GM18517 (cell line): Measurements from ENCODE around the gene HOXD1.

ENCODE experiments used
- ATAC-seq: cut with Tn5 transposase; IDR thresholded peaks from one replicate; pipeline ENCODE4 v1.9.1; 2021; ENCODE audit warnings: mild to moderate bottlenecking, moderate library complexity; ENCODE audit not compliant: unreplicated experiment

The HOXD1 gene

GRCh38 chr2:176152350-176153181 is 35.9 kb upstream of the HOXD1 start:
- no peak for ATAC-seq

DNA sequence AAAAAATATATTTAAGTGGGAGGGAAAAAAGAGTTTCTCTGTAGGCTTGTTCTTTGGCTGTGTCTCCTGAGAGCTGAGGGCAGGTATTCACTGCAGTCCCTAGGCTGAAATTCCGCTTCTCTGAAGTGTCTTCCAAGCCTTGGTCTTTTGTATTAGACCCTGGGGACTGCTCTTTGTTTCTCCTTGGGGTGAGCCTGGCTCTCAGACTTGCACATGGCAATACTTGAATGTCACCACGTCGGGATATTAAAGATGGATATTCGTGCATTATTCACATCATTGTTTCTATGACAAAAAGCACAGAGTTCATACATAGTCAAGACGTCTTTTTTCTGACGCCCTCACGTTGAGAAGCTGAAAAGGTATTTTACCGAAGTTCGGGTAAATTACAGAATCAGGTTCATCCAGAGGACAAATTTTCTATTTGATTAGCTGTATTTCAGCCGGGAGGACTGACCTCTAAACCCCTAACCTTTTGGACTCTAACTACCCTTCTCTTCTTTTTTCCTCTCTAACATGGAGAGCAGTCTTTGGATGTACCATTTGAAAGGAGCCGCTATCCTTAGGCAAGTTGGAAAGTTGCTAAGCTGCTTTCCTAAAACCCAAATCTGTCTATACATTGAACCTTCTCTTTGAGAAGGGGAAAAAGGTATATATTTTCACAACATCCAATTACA is 33.8 kb upstream of the HOXD1 start:
- no peak for ATAC-seq

GRCh38 chr2:176155356-176156044 is 33.0 kb upstream of the HOXD1 start:
- ATAC-seq: no peak

- ATAC-seq: no peak
These were observed 32.1 kb upstream of the HOXD1 start for GRCh38 chr2:176156301-176156806.

DNA sequence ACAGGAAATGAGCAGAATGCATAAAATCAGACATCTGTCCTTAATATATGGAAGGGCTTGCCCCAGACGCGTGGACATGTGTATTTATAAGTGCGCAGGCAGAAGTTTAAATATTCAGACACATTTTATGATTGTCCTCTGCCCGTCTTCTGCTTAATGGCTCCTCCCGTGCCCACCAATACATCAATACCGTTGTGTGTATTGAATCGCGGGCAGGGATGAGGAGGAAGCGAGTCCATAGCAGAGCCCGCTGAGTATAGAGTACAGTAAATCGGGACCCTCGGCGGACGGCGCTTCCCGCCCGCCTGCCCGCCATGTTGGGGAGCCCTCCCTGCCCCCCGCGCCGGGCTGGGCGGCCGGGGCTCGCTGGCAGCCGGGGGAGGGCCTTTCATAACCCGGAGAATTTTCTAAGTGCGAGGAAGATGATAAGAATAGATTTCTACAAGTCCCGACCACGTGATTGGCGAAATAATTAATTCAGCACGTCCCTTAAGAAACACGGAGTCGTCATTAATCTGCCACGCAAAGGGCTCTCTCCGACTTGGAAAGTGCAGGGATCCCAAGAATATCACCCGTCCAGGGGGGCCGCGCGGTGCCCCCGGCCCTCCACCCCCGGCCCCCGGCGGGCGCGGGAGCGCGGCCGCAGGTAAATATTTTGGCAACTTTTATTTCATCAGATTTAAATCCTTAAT is 31.5 kb upstream of the HOXD1 start, which contains the start of gene HOXD3:
HOXD3 (plus strand) TSS at position 501 of the 692 bp plus-strand sequence. CDS start 11,808 bp downstream, outside the sequence.
- ATAC-seq: no peak

GRCh38 chr2:176157499-176158185 is 30.8 kb upstream of the HOXD1 start:
- ATAC-seq: no peak

- ATAC-seq: no peak
These were observed 30.3 kb upstream of the HOXD1 start for GRCh38 chr2:176158186-176158591.

DNA sequence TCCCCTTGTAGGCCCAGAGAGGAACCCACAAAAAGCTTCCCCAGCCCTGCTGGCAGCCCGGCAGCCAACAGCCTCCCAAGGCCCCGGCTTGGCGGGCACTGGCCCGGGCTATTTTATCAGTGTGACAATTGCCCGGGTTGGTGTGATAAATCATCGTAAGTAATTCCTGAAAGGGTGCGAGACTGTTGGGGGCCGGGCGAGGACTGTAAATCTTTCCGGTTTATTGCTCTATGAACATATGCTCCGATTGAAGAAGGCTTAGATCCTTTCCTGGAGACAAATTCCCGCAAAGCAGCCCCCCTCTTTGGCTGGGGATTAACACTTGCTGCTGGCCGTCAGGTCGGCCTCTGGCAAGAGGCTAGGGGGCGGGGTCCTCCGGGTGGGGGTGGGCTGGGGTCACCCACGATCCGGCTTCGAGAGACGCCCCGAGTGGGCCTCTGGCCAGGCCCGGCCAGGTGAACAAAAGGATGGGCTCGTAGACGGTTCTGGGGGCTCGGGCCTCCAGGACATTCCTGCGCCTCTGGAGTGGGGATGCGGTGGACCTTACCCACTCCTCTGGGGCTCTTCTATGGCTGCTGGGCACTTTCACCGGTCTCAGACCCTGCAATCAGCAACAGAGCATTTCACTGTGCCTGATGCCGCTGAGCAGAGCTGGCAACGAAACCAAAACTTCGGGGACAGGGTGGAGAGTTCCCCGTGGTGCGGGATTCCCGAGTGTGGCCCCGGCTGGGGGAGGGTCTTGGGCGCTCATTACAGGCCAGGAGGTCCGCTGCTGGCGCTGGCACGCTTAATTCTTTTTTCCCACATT is 29.4 kb upstream of the HOXD1 start:
- ATAC-seq: no peak

GRCh38 chr2:176159663-176160250 is 28.7 kb upstream of the HOXD1 start:
- no peak for ATAC-seq

DNA sequence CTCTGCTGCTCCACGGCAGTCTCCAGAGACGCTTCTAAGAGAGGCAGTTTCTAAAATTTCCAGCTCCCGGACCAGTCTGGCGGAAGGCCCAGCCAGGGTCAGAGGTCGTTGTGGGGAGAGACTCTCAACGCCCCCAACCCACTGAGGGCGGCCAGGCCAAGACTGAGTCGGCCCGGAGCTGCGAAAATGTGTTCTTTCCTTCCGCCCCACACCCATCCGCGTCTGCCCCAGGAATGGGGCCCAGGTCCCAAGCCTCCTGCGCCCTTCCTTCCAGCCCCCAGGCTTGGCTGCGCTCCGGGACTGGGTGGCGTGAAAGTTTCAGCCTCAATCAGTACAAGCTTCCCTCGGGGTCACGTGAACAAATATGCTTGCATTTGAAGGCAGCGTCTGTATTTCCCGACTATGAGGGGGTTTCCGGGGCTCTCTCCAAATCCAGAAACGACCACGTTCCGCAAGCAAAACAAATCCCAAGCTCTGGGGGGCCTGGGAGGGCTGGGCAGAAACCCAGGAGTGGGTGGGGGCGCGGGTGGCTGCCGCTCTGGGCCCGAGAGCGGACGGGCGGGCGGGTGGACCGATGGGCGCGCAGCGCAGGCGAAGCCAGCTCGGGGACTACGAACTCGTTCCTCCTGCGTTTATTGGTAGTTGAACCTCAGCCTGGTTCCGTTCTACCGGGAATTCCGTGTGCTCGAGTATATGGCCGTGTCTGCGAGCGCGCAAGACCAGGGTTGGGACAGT is 28.1 kb upstream of the HOXD1 start:
- ATAC-seq: no peak

DNA sequence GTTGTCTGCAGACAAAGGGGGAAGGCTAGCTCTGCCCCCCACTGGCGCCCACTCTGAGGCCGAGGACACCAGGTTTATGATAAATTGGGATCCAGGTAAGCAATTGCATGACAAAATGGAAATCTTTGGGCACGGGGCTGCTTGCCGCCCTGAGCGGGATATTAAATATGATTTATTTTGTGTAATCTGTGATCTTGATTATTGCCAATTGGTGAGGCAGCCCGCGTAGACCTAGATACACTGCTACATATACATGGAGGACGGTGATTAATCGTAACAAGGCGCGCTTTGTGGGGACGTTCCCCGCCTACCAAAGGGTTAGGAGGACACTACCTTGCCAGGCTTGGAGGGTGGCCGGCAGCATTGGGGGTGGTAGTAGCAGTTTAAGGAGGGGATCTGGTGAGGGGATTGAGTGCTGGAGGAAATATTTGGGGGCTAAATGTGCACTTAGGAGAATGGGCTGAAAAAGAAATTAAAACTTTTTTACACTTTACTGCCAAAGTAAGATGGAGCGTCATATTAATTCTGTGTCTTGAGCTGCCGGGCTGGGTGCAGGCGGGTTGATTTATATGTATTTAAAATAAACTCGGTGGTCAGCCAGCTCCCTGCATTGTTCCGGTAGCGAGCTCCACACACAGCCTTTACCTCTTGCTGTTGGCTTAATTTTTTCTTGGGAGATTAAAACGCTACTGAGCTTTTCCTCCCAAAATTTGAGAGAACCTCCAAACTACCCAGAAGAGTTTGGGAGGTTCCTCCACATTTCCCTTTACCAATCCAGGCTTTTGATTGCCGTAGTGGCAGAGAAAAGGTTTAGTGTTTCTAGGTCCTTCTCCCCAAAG is 27.3 kb upstream of the HOXD1 start:
- no peak for ATAC-seq

DNA sequence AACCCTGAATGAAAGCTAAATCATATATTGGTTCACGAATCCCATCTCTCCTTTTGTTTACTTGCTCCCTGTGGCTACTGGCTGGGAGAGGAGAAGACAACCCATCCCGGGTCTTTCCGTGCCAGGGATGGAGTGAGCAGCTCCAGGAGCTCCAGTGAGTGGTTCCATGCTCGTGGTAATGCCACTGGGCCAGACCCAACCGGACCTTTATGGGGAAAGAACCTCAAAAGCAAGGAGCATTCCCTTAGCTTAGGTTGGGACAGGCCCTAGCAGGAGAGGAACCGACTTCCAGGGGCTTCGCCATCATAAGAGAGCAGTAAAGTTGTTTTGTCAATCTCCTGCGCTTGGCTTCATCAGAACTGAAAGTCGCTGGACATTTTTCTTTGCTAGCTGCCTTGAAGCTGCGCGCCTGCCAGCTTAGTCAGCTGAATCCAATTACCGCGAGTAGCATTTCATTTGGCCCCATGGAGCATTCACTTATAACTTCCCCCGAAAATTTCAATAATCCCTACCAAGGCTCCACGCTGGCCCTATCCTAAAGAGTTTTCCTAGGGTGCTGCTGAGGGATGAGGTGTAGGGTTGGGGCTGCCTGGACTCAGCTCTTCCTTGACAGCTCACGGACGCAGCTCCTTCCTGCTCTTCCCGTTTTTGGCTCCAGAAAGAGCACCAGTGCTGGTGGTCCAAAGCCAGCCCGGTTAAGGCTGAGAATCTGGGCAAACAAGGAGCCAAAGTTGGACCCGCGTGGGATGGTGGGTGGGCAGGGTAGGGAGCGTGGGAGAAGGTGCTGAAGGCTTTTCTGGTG is 26.4 kb upstream of the HOXD1 start:
- ATAC-seq: no peak

- ATAC-seq: no peak
These were observed 25.4 kb upstream of the HOXD1 start for GRCh38 chr2:176162911-176163671.

DNA sequence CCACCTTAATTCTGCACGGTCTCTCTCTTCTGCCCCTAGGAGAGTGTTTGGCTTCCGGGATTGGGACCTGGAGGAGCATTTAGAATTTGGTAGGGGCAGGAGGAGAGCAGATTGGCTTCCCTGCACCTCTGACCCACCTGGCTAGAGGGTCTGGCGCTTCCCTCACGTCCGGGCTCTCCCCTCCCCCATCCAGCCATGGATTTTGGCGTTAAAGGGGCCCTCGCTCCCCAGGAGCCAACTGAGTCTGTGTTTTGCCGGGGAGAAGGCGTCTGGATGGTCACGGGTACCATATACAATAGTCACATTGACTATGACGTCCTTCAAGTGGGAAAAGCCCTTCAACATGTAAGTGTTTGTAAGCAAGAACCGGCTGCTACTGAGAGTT is 24.8 kb upstream of the HOXD1 start:
- ATAC-seq: no peak

DNA sequence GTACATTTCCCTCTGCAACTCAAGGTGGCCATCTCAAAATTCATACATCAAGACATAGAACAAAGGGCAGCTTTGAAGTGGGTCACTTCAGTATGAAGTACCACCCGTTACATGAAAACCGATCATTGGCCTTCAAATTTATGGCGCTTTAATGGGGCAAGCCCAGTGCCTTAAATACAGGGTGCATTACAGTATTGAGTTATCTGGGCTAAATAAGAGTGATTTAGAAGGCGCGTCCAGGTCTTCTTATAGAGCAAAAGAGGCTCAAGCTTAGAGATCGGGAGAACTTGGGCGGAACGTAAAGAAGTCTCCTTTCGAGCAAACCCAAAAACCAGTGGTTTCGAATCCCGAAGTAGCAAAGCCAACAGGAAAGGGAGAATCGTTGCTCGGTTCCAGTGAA is 24.3 kb upstream of the HOXD1 start:
- no peak for ATAC-seq
